GM23248 (cell line): ENCODE results near the gene RAG2. TPM values are rescaled to one million over a fixed set of nuclear protein-coding genes. Genes with fewer than 3 reads are reported as not detected.

Experiments
- DNase-seq: peaks from one replicate; pipeline ENCODE4 v3.0.0-alpha.2; 2015
- H2AFZ ChIP-seq: fragments of 200-600 bp; sonication (generic); 2 replicates; pipeline ENCODE4 v1.6.1; 2016; ENCODE audit warnings: antibody characterized with exemption
- H3F3A ChIP-seq: fragments of 200-600 bp; sonication (generic); 2 replicates; pipeline ENCODE4 v1.6.1; 2016; ENCODE audit warnings: mild to moderate bottlenecking, antibody characterized with exemption, mixed run types; ENCODE audit not compliant: insufficient read depth
- H3K27ac ChIP-seq: fragments of 200-600 bp; sonication (generic); 2 replicates; pipeline ENCODE4 v1.5.1; 2016; ENCODE audit warnings: mild to moderate bottlenecking
- H3K27me3 ChIP-seq: fragments of 200-600 bp; sonication (generic); replicated peaks from 2 replicates; pipeline ENCODE4 v1.6.1; 2016; ENCODE audit warnings: mild to moderate bottlenecking; ENCODE audit not compliant: insufficient read depth
- H3K36me3 ChIP-seq: fragments of 200-600 bp; sonication (generic); 2 replicates; pipeline ENCODE4 v1.6.1; 2016; ENCODE audit warnings: low read depth, mild to moderate bottlenecking
- H3K4me1 ChIP-seq: fragments of 200-600 bp; sonication (generic); 2 replicates; pipeline ENCODE4 v1.6.1; 2016; ENCODE audit warnings: mild to moderate bottlenecking; ENCODE audit not compliant: insufficient read depth
- H3K4me2 ChIP-seq: fragments of 200-600 bp; sonication (generic); one replicate; pipeline ENCODE4 v1.6.1; 2016; ENCODE audit warnings: mild to moderate bottlenecking; ENCODE audit not compliant: unreplicated experiment
- H3K4me3 ChIP-seq: fragments of 200-600 bp; sonication (generic); 2 replicates; pipeline ENCODE4 v1.5.1; 2016; ENCODE audit warnings: mild to moderate bottlenecking
- H3K79me2 ChIP-seq: fragments of 200-600 bp; sonication (generic); 2 replicates; pipeline ENCODE4 v1.6.1; 2016; ENCODE audit warnings: mild to moderate bottlenecking; ENCODE audit not compliant: insufficient read depth
- H3K9ac ChIP-seq: fragments of 200-600 bp; sonication (generic); 2 replicates; pipeline ENCODE4 v1.6.1; 2016; ENCODE audit warnings: mild to moderate bottlenecking
- H3K9me2 ChIP-seq: fragments of 200-600 bp; sonication (generic); 2 replicates; pipeline ENCODE4 v1.6.1; 2016; ENCODE audit warnings: mixed run types, mild to moderate bottlenecking, moderate library complexity; ENCODE audit not compliant: insufficient read depth
- H3K9me3 ChIP-seq: fragments of 200-600 bp; sonication (generic); one replicate; pipeline ENCODE4 v1.6.1; 2017; ENCODE audit warnings: low read depth
- H4K20me1 ChIP-seq: fragments of 200-600 bp; sonication (generic); 2 replicates; pipeline ENCODE4 v1.6.0; 2016; ENCODE audit not compliant: insufficient read depth
- EZH2 ChIP-seq: fragments of 200-600 bp; sonication (generic); IDR thresholded peaks from 2 replicates; pipeline ENCODE4 v1.6.1; 2018; ENCODE audit warnings: antibody characterized with exemption, mild to moderate bottlenecking; ENCODE audit not compliant: insufficient read depth, poor library complexity, severe bottlenecking
- EZH2phosphoT487 ChIP-seq: fragments of 200-600 bp; sonication (generic); IDR thresholded peaks from 2 replicates; pipeline ENCODE4 v1.6.1; 2018; ENCODE audit warnings: antibody characterized with exemption, moderate library complexity, mild to moderate bottlenecking, low read depth; ENCODE audit not compliant: insufficient read depth
- WGBS, 2 experiments: methylation state at CpG; one replicate each; pipeline ENCODE4 v1.1.6; 2015 to 2017; ENCODE audit warnings: low lambda C conversion rate in 2 of 2, low coverage in 1 of 2; ENCODE audit errors: missing lambda C conversion rate in 2 of 2; 5-methylcytosine and 5-hydroxymethylcytosine counted together
- in situ Hi-C: fragments of 300-500 bp; cut with MboI; formaldehyde crosslinking; loops from 2 replicates; pipeline ENCODE4 v1.15.0; 2020
- polyA plus RNA-seq: library from polyadenylated mRNA; unstranded; fragments of >200 nt; fragmentation: Nextera tagmentation; extraction: Ambion mirVana; gene quantifications from 2 replicates; pipeline ENCODE4 v1.2.1, GENCODE V29; 2016
- total RNA-seq: library from RNA; depleted of rRNA; stranded (reverse); fragments of >200 nt; shearing (Covaris generic); gene quantifications from 2 replicates; pipeline ENCODE4 v1.2.3, GENCODE V29; 2014

RAG2 gene
- total and polyA plus RNA-seq, 2 experiments from 2014 or later = not detected

GRCh38 chr11:36628765-36629244, 30.8 kb upstream of the RAG2 start:
- Histone ChIP-seq H3K9ac (no peak overlapping the region), H3K4me3 (no peak overlapping the region), H3K36me3 (no peaks in the 10 kb centered on the region), H3K79me2 (no peaks in the 10 kb centered on the region), H3K9me2 (no peaks in the 10 kb centered on the region), H3K27ac (no peak overlapping the region), H3K27me3 (no peaks in the 10 kb centered on the region), H3F3A (no peaks in the 10 kb centered on the region), H3K4me1 (no peaks in the 10 kb centered on the region), H3K9me3 (no peaks in the 10 kb centered on the region), H3K4me2 (no peak overlapping the region), H4K20me1 (no peaks in the 10 kb centered on the region), H2AFZ (no peak overlapping the region)
- in situ Hi-C loops = no loop called here
- TF ChIP-seq EZH2phosphoT487 = no peak
- TF ChIP-seq EZH2 = no peak
- 78 to 85% methylated on average over 4 of the region's 4 CpGs for WGBS, 2 experiments
- no peak for DNase-seq

GRCh38 chr11:36628141-36628540, 30.1 kb upstream of the RAG2 start:
- no peak for DNase-seq
- Histone ChIP-seq H3K9me2 (no peaks in the 10 kb centered on the region), H3K36me3 (no peaks in the 10 kb centered on the region), H2AFZ (no peak overlapping the region), H3K4me3 (no peak overlapping the region), H3K9ac (no peak overlapping the region), H3K9me3 (no peaks in the 10 kb centered on the region), H3K4me2 (no peak overlapping the region), H4K20me1 (no peaks in the 10 kb centered on the region), H3K27ac (no peak overlapping the region), H3K27me3 (no peaks in the 10 kb centered on the region), H3K4me1 (no peaks in the 10 kb centered on the region), H3K79me2 (no peaks in the 10 kb centered on the region), H3F3A (no peaks in the 10 kb centered on the region)
- in situ Hi-C loops = no loop called here
- TF ChIP-seq EZH2 (no peak), EZH2phosphoT487 (no peak)
- WGBS, 2 experiments = 97% methylated on average over 5 of the region's 5 CpGs

GRCh38 chr11:36627471-36627870, 29.4 kb upstream of the RAG2 start:
- Histone ChIP-seq H3K4me2 (no peak overlapping the region), H4K20me1 (no peaks in the 10 kb centered on the region), H3K4me3 (no peak overlapping the region), H2AFZ (no peak overlapping the region), H3K9ac (no peak overlapping the region), H3K27ac (no peak overlapping the region), H3F3A (no peaks in the 10 kb centered on the region), H3K36me3 (no peaks in the 10 kb centered on the region), H3K9me2 (no peaks in the 10 kb centered on the region), H3K4me1 (no peaks in the 10 kb centered on the region), H3K27me3 (no peaks in the 10 kb centered on the region), H3K9me3 (no peaks in the 10 kb centered on the region), H3K79me2 (no peaks in the 10 kb centered on the region)
- no peak for DNase-seq
- TF ChIP-seq EZH2 (no peak), EZH2phosphoT487 (no peak)
- in situ Hi-C loops = no loop called here
- 71 to 73% methylated on average over 2 of the region's 2 CpGs for WGBS, 2 experiments

- Histone ChIP-seq H3K27ac (no peak overlapping the region), H3K4me2 (no peak overlapping the region), H3K4me1 (no peaks in the 10 kb centered on the region), H3K9me2 (no peaks in the 10 kb centered on the region), H3K36me3 (no peaks in the 10 kb centered on the region), H3K27me3 (no peaks in the 10 kb centered on the region), H3K9me3 (no peaks in the 10 kb centered on the region), H4K20me1 (no peaks in the 10 kb centered on the region), H3K9ac (no peak overlapping the region), H3F3A (no peaks in the 10 kb centered on the region), H2AFZ (no peak overlapping the region), H3K4me3 (no peak overlapping the region), H3K79me2 (no peaks in the 10 kb centered on the region)
- DNase-seq = no peak
- no peak for TF ChIP-seq EZH2
- no peak for TF ChIP-seq EZH2phosphoT487
- in situ Hi-C loops = no loop called here
- 85 to 89% methylated on average over 1 of the region's 1 CpG for WGBS, 2 experiments
Observed at GRCh38 chr11:36627006-36627405, 29.0 kb upstream of the RAG2 start.

- in situ Hi-C loops = no loop called here
- Histone ChIP-seq H3K36me3 (no peaks in the 10 kb centered on the region), H3F3A (no peaks in the 10 kb centered on the region), H3K27ac (no peak overlapping the region), H3K9me2 (no peaks in the 10 kb centered on the region), H3K27me3 (no peaks in the 10 kb centered on the region), H3K4me1 (no peaks in the 10 kb centered on the region), H4K20me1 (no peaks in the 10 kb centered on the region), H3K9ac (no peak overlapping the region), H3K9me3 (no peaks in the 10 kb centered on the region), H3K4me2 (no peak overlapping the region), H3K4me3 (no peak overlapping the region), H2AFZ (no peak overlapping the region), H3K79me2 (no peaks in the 10 kb centered on the region)
- no peak for TF ChIP-seq EZH2
- TF ChIP-seq EZH2phosphoT487 = no peak
- 92 to 93% methylated on average over 5 of the region's 5 CpGs for WGBS, 2 experiments
- no peak for DNase-seq
Observed at GRCh38 chr11:36623494-36623893, 25.5 kb upstream of the RAG2 start.
